Prostate gland (tissue), 2 donors: ENCODE data around the gene DCHS2. TPM values are rescaled to one million over a fixed set of nuclear protein-coding genes. Genes with fewer than 3 reads are reported as not detected.

Experiments
- DNase-seq: peaks from one replicate; pipeline ENCODE4 v3.0.0-alpha.2; 2019; ENCODE audit warnings: low spot score
- H3K27ac ChIP-seq, 2 donors: fragments of 200-600 bp; sonication (generic); 2 replicates each; pipeline ENCODE4 v1.5.1; 2017 to 2019
- H3K27me3 ChIP-seq: fragments of 200-600 bp; sonication (generic); replicated peaks from 2 replicates; pipeline ENCODE4 v1.5.1; 2019; ENCODE audit not compliant: insufficient read depth
- H3K36me3 ChIP-seq, 2 donors: fragments of 200-600 bp; sonication (generic); 1 replicate in 1 of 2; 2 replicates in 1 of 2; pipeline versions ENCODE4 v1.5.1 to v1.8.1; 2017 to 2019
- H3K4me1 ChIP-seq: fragments of 200-600 bp; sonication (generic); replicated peaks from 2 replicates; pipeline ENCODE4 v1.5.1; 2019
- H3K4me3 ChIP-seq, 2 donors: fragments of 200-600 bp; sonication (generic); 2 replicates each; pipeline ENCODE4 v1.5.1; 2017 to 2019
- H3K9me3 ChIP-seq: fragments of 200-600 bp; sonication (generic); 2 replicates; pipeline ENCODE4 v1.5.1; 2017
- POLR2A ChIP-seq: fragments of 450-650 bp; IDR thresholded peaks from one replicate; pipeline ENCODE4 v1.6.1; 2016; ENCODE audit warnings: antibody characterized with exemption, mild to moderate bottlenecking
- POLR2AphosphoS5 ChIP-seq: sonication (generic); formaldehyde crosslinking; IDR thresholded peaks from one replicate; pipeline ENCODE4 v1.6.1; 2017; ENCODE audit warnings: antibody characterized with exemption
- WGBS: methylation state at CpG from one replicate; pipeline ENCODE4 v1.1.5; 2018; 5-methylcytosine and 5-hydroxymethylcytosine counted together
- intact Hi-C: fragments of 100-400 bp; cut with DNase I; formaldehyde crosslinking; loops from one replicate; pipeline ENCODE4 v1.14.2; 2022
- total RNA-seq, 2 donors: library from RNA; depleted of rRNA; stranded (reverse); fragments of >200 nt; gene quantifications; one replicate each; pipeline ENCODE4 v1.1.0, GENCODE V29; 2016
- TF ChIP-seq, protein P1 (sequence below), 4 experiments: fragments of 200-600 bp in 2 of 4; fragments of 450-650 bp in 2 of 4; sonication (generic) in 2 of 4; IDR thresholded peaks; 1 replicate in 3 of 4; 2 replicates in 1 of 4; pipeline ENCODE4 v1.5.1; 2016 to 2019; ENCODE audit warnings: antibody characterized with exemption in 4 of 4, mild to moderate bottlenecking in 2 of 4, moderate library complexity in 2 of 4

The DCHS2 gene
- total RNA-seq, 2 donors from 2014 or later: 1.8 to 2.2 TPM

DNA sequence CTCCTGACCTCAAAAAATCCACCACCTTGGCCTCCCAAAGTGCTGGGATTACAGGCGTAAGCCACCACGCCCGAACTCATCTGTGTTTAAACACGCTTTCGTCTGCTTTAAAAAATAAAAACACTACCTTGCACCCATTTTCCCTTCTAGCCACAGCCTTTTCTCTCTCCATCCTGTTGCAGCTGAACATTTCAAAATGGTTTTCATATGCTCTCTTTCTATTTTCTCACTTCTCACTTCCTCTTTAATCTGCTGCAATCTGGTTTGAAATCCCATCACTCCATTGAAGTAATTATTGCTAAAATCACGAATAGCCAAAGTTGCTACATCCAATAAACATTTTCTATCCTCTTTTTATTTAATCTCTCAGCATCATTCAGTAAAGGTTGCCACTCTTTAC lies 70.0 kb downstream of the DCHS2 start:
- TF ChIP-seq POLR2A: no peak
- TF ChIP-seq POLR2AphosphoS5: no peak
- TF ChIP-seq, protein P1, sequence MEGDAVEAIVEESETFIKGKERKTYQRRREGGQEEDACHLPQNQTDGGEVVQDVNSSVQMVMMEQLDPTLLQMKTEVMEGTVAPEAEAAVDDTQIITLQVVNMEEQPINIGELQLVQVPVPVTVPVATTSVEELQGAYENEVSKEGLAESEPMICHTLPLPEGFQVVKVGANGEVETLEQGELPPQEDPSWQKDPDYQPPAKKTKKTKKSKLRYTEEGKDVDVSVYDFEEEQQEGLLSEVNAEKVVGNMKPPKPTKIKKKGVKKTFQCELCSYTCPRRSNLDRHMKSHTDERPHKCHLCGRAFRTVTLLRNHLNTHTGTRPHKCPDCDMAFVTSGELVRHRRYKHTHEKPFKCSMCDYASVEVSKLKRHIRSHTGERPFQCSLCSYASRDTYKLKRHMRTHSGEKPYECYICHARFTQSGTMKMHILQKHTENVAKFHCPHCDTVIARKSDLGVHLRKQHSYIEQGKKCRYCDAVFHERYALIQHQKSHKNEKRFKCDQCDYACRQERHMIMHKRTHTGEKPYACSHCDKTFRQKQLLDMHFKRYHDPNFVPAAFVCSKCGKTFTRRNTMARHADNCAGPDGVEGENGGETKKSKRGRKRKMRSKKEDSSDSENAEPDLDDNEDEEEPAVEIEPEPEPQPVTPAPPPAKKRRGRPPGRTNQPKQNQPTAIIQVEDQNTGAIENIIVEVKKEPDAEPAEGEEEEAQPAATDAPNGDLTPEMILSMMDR (IDR thresholded peaks at IDR 0.05): no peak
- no peaks in the 10 kb centered on the region for H3K4me1 ChIP-seq
- no peaks in the 10 kb centered on the region for H3K9me3 ChIP-seq
- no peak for DNase-seq
- H3K27me3 ChIP-seq: no peaks in the 10 kb centered on the region
- WGBS: 84% methylated on average over 6 of the region's 6 CpGs
- H3K4me3 ChIP-seq: no peak overlapping the region
- H3K27ac ChIP-seq: no peak overlapping the region
- H3K36me3 ChIP-seq: no peaks in the 10 kb centered on the region
- intact Hi-C loops: no loop called here

DNA sequence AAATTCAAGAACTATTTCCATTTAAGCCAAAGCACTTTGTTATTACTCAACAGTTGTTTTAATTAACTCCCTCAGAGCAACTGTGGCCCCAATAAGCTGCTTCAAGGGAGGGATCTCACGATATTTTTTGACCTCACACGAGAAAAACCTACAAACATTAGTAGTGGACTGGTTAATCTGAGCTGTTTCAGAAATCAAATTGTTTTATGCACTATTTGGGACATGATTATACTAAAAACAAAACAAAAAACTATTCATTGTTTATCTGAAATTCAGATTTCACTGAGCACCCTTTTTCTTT lies 74.3 kb downstream of the DCHS2 start:
- Histone ChIP-seq H3K9me3 (no peaks in the 10 kb centered on the region), H3K27ac (peak overlapping the region; percentile 50), H3K4me3 (peak overlapping the region; percentile 22 to 26), H3K4me1 (no peaks in the 10 kb centered on the region), H3K36me3 (no peaks in the 10 kb centered on the region), H3K27me3 (no peaks in the 10 kb centered on the region)
- DNase-seq: no peak
- intact Hi-C loops: loop anchor here (5.0 kb wide), 1 partner anchor 90 kb away; no protein-coding TSS in a partner anchor
- TF ChIP-seq, protein P1 (IDR thresholded peaks at IDR 0.05): no peak
- TF ChIP-seq POLR2A (no peak), POLR2AphosphoS5 (no peak)
- WGBS: 57% methylated on average over 2 of the region's 2 CpGs

DNA sequence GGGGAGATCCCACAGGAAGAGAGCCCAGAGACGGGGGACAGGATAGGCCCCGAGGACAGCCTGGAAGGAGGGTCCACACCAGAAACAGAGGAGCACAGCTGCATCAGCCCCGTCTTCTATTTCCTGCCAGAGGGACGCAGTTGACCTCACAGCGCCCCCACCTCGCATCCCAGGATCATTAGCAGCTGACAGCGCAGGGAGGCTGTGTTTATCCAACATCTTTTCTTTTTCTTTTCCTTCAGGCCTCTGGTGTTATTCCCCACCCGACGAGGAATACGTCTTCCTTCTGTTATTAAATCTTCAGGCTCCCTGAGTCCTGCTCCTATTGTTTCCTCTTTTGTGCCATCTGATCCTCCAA lies 75.4 kb downstream of the DCHS2 start:
- peak overlapping the region; percentile 22 to 26 for H3K4me3 ChIP-seq
- peak overlapping the region; percentile 50 for H3K27ac ChIP-seq
- intact Hi-C loops: loop anchor here (5.0 kb wide), 1 partner anchor 91 kb away; no protein-coding TSS in a partner anchor
- DNase-seq: no peak
- TF ChIP-seq POLR2A (no peak), POLR2AphosphoS5 (no peak)
- TF ChIP-seq, protein P1 (IDR thresholded peaks at IDR 0.05): no peak
- 7% methylated on average over 10 of the region's 10 CpGs for WGBS
- no peaks in the 10 kb centered on the region for H3K36me3 ChIP-seq
- H3K9me3 ChIP-seq: no peaks in the 10 kb centered on the region
- no peaks in the 10 kb centered on the region for H3K27me3 ChIP-seq
- no peaks in the 10 kb centered on the region for H3K4me1 ChIP-seq

DNA sequence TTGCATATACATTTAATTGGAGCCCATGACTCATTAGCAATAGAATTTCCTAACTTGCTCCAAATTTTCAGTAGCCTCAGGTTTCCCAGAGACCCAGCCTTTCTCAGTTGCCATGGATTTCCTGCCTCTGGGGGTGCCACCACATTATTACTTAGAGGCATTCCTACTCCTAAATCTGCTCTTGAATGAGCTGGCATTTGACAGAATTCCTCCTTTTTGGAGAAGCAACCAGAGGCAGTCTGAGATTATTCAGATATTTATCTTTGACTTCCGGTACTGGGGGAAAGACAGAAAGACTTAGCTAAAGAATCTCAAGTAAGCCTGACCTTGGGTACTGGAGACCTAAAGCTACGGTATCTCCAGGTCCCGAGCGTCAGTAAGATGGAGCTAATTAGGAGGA lies 76.3 kb downstream of the DCHS2 start:
- 89% methylated on average over 4 of the region's 4 CpGs for WGBS
- H3K4me3 ChIP-seq: no peak overlapping the region
- no peaks in the 10 kb centered on the region for H3K27me3 ChIP-seq
- TF ChIP-seq, protein P1 (IDR thresholded peaks at IDR 0.05): no peak
- TF ChIP-seq POLR2AphosphoS5: no peak
- TF ChIP-seq POLR2A: no peak
- no peaks in the 10 kb centered on the region for H3K9me3 ChIP-seq
- DNase-seq: no peak
- no peaks in the 10 kb centered on the region for H3K4me1 ChIP-seq
- intact Hi-C loops: loop anchor here (5.0 kb wide), 1 partner anchor 92 kb away; no protein-coding TSS in a partner anchor
- no peaks in the 10 kb centered on the region for H3K36me3 ChIP-seq
- H3K27ac ChIP-seq: no peak overlapping the region

DNA sequence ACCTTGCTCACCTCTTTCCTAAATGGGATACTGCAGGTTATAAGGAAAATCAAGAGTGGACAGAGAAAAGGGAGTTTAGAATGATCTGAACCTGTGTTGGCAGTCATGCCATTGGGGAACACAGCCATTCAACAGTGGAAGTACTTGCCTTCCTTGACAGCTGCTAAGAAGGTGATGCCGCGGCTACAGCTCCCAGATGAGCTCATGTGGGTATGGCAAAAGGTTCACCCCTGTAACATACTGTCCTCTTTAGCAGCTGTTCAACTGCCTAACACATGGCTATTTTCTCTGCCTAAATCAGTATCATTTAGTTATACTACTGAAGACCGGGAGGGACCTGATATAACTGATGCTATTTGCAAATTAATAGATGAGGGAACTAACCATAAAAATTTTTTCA lies 76.8 kb downstream of the DCHS2 start:
- Histone ChIP-seq H3K4me1 (no peaks in the 10 kb centered on the region), H3K27me3 (no peaks in the 10 kb centered on the region), H3K27ac (no peak overlapping the region), H3K4me3 (no peak overlapping the region), H3K9me3 (no peaks in the 10 kb centered on the region), H3K36me3 (no peaks in the 10 kb centered on the region)
- intact Hi-C loops: loop anchor here (5.0 kb wide), 1 partner anchor 93 kb away; no protein-coding TSS in a partner anchor
- TF ChIP-seq POLR2AphosphoS5 (no peak), POLR2A (no peak)
- TF ChIP-seq, protein P1 (IDR thresholded peaks at IDR 0.05): no peak
- no peak for DNase-seq
- WGBS: 81% methylated on average over 3 of the region's 3 CpGs
